HAP-1 (cell line): ENCODE results near the gene COX15.
"Not testable (repeated sequence)": the region's sequence is repeated elsewhere in the genome, so short reads cannot be mapped to it uniquely, and the experiment has no call there.

Experiments used
- DNase-seq, 2 experiments: peaks; one replicate each; pipeline ENCODE4 v3.0.0-alpha.2; 2016 to 2020; ENCODE audit warnings: low spot score in 2 of 2
- H3K27me3 ChIP-seq: fragments of 250-450 bp; sonication (Bioruptor Pico); 2 replicates; pipeline ENCODE4 v1.5.1; 2020; ENCODE audit warnings: low read depth, mild to moderate bottlenecking, moderate library complexity
- H3K36me3 ChIP-seq: fragments of 250-450 bp; sonication (Bioruptor Pico); replicated peaks from 2 replicates; pipeline ENCODE4 v1.5.1; 2020; ENCODE audit warnings: mild to moderate bottlenecking
- H3K4me1 ChIP-seq: fragments of 250-450 bp; sonication (Bioruptor Pico); 2 replicates; pipeline ENCODE4 v1.5.1; 2020; ENCODE audit warnings: mild to moderate bottlenecking
- H3K4me3 ChIP-seq: fragments of 250-450 bp; sonication (Bioruptor Pico); 2 replicates; pipeline ENCODE4 v1.5.1; 2020; ENCODE audit warnings: mild to moderate bottlenecking, moderate library complexity
- H3K9me3 ChIP-seq: fragments of 250-450 bp; sonication (Bioruptor Pico); 2 replicates; pipeline ENCODE4 v1.5.1; 2020; ENCODE audit warnings: mild to moderate bottlenecking, moderate library complexity
- in situ Hi-C: fragments of 300-500 bp; cut with MboI; formaldehyde crosslinking; loops from 3 replicates; pipeline ENCODE4 v1.14.3; 2020; ENCODE audit warnings: low sequenced_read_pairs, inconsistent platforms, mixed read lengths

Gene COX15

DNA sequence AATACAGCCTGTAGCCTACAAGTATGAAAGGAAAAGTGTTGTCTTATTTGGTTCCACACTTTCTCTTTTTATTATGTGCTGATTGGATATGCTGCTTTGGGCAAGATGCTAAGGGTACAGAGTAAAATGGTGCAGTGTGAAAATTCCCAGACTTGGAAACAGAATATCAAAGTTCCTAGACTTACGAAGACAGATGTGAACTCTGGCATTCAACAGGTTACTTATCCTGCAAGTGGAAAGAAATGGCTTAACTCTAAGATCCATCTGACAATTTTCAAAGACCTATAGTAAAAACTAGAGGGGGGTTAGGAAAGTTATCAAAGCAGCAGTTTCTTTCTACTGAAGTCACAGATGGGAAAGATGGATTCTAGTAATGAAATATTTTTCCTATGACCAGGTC, 24.2 kb upstream of the COX15 start:
- Histone ChIP-seq H3K4me3 (no peak overlapping the region), H3K27me3 (no peaks in the 10 kb centered on the region), H3K36me3 (peaks cover 34% of the 10 kb centered on the region), H3K4me1 (peaks cover 11% of the 10 kb centered on the region; the same call in 1 of the 2 replicates), H3K9me3 (no peaks in the 10 kb centered on the region)
- no peak for DNase-seq
- in situ Hi-C loops, result no loop called here

DNA sequence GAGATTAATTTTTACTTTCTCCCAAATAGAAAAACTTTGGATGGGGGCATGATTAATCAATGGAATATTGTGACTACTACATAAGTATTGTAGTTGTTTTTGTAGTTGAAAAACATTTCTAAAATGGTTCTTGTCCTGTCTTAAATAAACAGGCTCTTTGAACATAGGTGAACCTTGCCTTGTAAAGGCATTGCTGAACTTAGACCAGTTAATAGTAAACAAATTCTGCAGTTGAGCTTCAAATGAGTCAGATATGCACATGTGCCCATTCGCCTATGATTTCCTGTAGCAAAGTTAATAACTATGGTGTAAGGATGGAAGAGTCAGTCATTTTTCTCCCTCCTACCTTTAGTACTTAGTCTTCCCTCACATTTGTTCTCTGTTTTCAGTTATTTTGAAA, 22.7 kb upstream of the COX15 start:
- no peak for DNase-seq
- no peaks in the 10 kb centered on the region for H3K9me3 ChIP-seq
- no peak overlapping the region for H3K4me3 ChIP-seq
- peaks cover 35% of the 10 kb centered on the region for H3K36me3 ChIP-seq
- in situ Hi-C loops, result no loop called here
- H3K27me3 ChIP-seq, result no peaks in the 10 kb centered on the region
- peaks cover 11% of the 10 kb centered on the region; the same call in 1 of the 2 replicates for H3K4me1 ChIP-seq

DNA sequence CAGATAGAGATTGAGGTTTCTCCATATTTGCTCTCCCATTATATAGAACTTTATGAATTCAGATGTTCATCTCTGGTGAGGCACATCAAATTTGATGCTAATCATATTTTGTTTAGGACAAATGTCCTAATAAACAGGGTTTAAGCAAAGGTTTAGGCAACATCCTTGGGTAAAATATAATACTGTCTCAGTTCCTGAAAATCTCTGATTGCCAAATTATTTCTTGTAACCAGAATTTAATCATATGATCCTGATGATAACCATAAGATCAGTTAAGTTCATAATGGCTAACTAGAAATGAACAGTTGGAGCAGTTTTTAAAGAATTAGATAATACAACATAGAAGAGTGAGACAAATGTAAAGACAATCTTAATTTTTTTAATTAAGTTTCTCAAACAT, 18.7 kb upstream of the COX15 start:
- Histone ChIP-seq H3K4me3 (no peak overlapping the region), H3K9me3 (no peaks in the 10 kb centered on the region), H3K27me3 (no peaks in the 10 kb centered on the region), H3K4me1 (no peaks in the 10 kb centered on the region), H3K36me3 (peaks cover 57% of the 10 kb centered on the region)
- DNase-seq, result no peak
- in situ Hi-C loops, result no loop called here

DNA sequence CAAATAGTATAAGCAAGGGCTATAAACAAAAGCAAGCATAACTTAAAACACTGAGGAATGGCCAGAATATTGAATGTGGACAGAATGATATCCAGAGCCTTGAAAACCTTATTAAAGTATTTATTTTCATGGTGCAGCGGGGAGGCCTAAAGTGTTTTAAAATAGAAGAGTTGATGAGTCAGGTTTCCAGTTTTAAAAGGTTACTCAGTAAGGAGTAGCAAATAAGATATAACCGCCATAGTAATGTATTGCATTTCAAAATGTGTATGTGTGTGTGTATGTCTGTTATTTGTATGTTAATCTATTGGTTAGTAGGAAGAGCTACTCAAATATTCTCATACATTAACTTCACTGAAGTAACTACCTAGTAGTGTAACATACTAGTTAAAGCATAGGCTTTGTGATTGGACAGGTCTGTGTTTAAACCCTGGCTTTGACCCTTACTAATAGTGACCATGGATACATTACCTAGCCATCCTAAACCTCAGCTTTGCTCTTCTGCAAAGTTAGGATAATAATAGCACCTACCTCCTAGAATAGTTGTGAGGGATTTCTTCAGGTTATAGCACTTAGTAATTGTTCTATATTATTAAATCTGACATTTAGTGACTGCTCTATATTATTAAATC, 17.0 kb upstream of the COX15 start:
- in situ Hi-C loops, result no loop called here
- peaks cover 62% of the 10 kb centered on the region for H3K36me3 ChIP-seq

DNA sequence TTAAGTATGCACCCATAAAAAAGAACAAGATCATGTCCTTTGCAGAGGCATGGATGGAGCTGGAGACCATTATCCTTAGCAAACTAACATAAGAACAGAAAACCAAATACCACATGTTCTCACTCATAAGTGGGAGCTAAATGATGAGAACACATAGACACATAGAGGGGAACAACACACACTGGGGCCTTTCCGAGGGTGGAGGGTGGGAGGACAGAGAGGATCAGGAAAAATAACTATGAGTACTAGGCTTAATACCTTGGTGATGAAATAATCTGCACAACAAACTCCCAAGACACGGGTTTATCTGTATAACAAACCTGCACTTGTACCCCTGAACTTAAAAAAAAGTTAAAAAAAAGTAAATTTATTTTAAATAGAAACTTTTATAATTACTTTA, 14.2 kb upstream of the COX15 start:
- H3K27me3 ChIP-seq, in situ Hi-C loops, H3K9me3 ChIP-seq, DNase-seq, H3K4me3 ChIP-seq: not testable (repeated sequence)
- Histone ChIP-seq H3K36me3 (peaks cover 71% of the 10 kb centered on the region), H3K4me1 (peaks cover 16% of the 10 kb centered on the region)

More for the DNA sequence above, 17.0 kb upstream of the COX15 start:
- Histone ChIP-seq H3K4me3 (no peak overlapping the region), H3K9me3 (no peaks in the 10 kb centered on the region), H3K27me3 (no peaks in the 10 kb centered on the region), H3K4me1 (no peaks in the 10 kb centered on the region)
- DNase-seq, result no peak

DNA sequence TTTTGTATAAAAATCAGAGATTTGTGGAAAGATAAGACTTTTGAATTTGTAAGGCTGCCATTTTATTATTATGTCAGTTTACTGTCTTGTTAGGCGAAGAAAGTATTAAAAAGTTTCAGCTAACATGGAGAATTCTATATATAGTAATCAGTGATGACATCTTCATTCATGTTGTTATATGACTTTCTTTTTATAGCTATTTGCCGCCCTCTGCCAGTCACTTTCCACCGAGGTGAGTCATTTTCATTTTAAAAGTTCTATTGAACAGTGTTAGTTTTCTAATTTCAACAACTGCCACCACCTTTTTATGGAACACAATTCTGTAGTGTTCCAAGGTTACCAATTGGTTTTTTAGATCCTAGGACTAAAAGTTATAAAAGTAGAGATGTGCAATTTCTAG, 11.9 kb upstream of the COX15 start:
- Histone ChIP-seq H3K36me3 (peaks cover 85% of the 10 kb centered on the region), H3K9me3 (peaks cover 3% of the 10 kb centered on the region), H3K27me3 (no peaks in the 10 kb centered on the region), H3K4me1 (peaks cover 16% of the 10 kb centered on the region), H3K4me3 (no peak overlapping the region)
- in situ Hi-C loops, result no loop called here
- no peak for DNase-seq

DNA sequence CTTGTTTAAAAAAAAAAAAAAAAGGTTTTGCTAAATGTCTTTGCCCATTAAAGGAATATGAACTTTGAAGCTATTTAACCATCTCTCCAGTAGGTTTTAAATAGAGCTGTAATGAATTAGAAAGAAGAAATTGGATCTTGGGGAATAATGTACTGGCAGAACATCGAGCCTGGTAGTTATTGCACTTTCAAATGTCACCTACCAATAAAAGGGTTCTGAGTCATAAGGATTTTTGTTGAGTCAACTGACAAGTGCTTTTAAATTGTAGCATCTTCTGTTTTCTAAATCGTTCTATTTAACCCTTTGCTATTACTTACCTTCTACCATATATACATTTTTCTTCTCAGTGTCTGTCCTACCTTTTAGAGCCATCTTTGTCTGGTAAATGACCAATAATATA, 10.8 kb upstream of the COX15 start:
- peaks cover 16% of the 10 kb centered on the region for H3K4me1 ChIP-seq
- DNase-seq, result no peak
- H3K27me3 ChIP-seq, result no peaks in the 10 kb centered on the region
- H3K36me3 ChIP-seq, result peaks cover 82% of the 10 kb centered on the region
- in situ Hi-C loops, result no loop called here
- peaks cover 3% of the 10 kb centered on the region for H3K9me3 ChIP-seq
- no peak overlapping the region for H3K4me3 ChIP-seq

DNA sequence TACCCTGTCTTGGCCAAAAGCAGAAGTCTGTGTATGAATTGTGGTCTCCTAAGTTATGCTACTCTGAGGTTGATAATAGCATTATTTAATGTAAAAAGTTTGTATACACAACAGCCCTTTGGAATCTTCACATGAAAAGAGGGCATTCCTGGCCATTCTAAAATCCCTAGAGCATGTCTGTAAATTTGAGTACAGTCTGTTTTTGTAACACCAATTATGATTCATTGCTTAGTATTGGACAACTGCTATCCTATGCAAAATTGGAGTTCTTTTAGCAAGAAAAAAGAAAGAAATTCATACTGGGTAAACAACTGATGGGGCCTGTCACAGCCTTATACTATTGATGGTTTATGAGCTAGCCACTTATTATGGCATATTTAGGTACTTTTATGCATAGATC, 10.3 kb upstream of the COX15 start:
- DNase-seq, result peak in 1 of 2 experiments; percentile 38
- H3K9me3 ChIP-seq, result peaks cover 3% of the 10 kb centered on the region
- H3K4me3 ChIP-seq, result no peak overlapping the region
- H3K36me3 ChIP-seq, result peaks cover 82% of the 10 kb centered on the region
- peaks cover 16% of the 10 kb centered on the region for H3K4me1 ChIP-seq
- H3K27me3 ChIP-seq, result no peaks in the 10 kb centered on the region
- in situ Hi-C loops, result no loop called here

DNA sequence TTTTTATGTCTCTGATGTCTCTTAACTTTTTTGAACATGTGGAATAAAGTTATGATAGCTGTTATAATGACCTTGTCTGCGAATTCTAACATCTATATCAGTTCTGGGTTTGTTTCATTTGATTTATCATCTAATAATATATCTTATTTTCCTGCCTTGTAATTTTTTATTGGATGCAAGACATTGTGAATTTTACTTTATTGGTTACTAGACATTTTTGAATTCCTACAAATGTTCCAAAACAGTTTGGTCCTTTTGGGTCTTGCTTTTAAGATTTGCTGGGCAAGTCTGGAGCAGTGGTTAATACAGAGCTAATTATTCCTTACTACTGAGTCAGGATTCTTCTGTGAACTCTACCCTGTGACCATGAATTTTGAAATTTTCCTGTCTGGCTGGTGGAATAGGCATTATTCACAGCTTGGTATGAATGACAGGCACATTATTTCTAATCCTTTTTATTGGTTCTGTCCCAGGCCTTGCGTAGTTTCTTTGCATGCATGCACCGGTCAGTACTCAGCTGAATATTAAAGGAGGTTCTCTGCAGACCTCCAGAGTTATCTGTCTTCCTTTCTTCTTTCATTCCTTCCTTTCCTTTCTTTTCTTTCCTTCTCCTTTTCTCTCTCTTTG, 9.1 kb upstream of the COX15 start:
- DNase-seq, result no peak
- peaks cover 84% of the 10 kb centered on the region for H3K36me3 ChIP-seq
- no peaks in the 10 kb centered on the region for H3K27me3 ChIP-seq
- H3K4me3 ChIP-seq, result no peak overlapping the region
- H3K9me3 ChIP-seq, result peaks cover 3% of the 10 kb centered on the region
- in situ Hi-C loops, result no loop called here
- peaks cover 16% of the 10 kb centered on the region for H3K4me1 ChIP-seq

DNA sequence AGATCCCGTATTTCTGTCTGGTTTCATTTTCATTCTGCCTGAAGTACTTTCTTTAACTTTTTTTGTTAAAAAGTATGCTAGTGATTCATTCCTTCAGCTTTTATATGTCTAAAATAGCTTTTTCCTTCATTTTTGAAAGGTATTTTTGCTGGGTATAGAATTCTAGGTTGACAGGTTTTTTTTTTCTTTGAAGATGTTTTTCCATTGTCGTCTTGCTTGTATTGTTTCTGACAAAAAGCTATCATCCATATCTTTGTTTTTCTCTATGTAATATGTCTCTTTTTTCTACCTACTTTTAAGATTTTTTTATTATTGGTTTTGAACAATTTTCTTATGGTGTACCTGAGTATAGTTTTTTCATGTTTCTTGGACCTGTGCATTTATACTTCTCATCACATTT, 8.3 kb upstream of the COX15 start:
- H3K4me1 ChIP-seq, result peaks cover 16% of the 10 kb centered on the region
- in situ Hi-C loops, result no loop called here
- H3K9me3 ChIP-seq, result peaks cover 3% of the 10 kb centered on the region
- H3K36me3 ChIP-seq, result peaks cover 78% of the 10 kb centered on the region
- no peaks in the 10 kb centered on the region for H3K27me3 ChIP-seq
- DNase-seq, result no peak
- no peak overlapping the region for H3K4me3 ChIP-seq

DNA sequence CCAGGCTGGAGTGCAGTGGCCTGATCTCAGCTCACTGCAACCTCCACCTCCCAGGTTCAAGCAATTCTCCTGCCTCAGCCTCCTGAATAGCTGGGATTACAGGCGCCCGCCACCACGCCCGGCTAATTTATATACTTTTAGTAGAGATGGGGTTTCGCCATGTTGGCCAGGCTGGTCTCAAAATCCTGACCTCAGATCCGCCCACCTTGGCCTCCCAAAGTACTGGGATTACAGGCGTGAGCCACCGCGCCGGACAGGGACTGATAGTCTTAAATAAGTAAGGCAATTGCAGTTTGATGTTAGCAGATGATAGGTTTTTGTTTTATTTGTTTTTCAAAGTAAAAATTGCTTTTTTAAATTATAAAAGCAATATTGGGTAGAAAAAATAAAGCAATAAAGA, 2.2 kb upstream of the COX15 start:
- H3K36me3 ChIP-seq, result peaks cover 29% of the 10 kb centered on the region
- H3K4me1 ChIP-seq, H3K27me3 ChIP-seq, in situ Hi-C loops, H3K9me3 ChIP-seq, H3K4me3 ChIP-seq, DNase-seq: not testable (repeated sequence)

DNA sequence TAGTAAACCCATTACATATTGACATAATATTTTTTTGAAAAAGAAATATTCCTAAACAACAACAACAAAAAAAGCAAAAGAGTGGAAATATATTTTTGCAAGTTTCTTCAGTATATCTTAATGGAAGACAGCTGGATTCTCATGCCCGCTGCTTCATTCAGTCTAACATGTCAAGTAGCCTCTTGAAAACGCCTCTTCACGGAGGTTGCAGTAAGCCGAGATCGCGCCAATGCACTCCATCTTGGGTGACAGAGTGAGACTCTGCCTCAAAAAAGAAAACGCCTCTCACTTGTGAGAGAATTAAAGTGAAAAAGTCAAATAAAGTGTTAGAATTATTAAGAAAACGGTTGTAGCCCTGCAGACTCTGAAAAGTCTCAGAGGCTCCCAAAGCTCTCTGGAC, 1.4 kb upstream of the COX15 start:
- Histone ChIP-seq H3K4me3 (peak overlapping the region; percentile 66), H3K4me1 (peaks cover 4% of the 10 kb centered on the region; the same call in 1 of the 2 replicates), H3K9me3 (no peaks in the 10 kb centered on the region), H3K27me3 (no peaks in the 10 kb centered on the region), H3K36me3 (peaks cover 29% of the 10 kb centered on the region)
- in situ Hi-C loops, result no loop called here
- DNase-seq, result peak in 1 of 2 experiments; percentile 13

DNA sequence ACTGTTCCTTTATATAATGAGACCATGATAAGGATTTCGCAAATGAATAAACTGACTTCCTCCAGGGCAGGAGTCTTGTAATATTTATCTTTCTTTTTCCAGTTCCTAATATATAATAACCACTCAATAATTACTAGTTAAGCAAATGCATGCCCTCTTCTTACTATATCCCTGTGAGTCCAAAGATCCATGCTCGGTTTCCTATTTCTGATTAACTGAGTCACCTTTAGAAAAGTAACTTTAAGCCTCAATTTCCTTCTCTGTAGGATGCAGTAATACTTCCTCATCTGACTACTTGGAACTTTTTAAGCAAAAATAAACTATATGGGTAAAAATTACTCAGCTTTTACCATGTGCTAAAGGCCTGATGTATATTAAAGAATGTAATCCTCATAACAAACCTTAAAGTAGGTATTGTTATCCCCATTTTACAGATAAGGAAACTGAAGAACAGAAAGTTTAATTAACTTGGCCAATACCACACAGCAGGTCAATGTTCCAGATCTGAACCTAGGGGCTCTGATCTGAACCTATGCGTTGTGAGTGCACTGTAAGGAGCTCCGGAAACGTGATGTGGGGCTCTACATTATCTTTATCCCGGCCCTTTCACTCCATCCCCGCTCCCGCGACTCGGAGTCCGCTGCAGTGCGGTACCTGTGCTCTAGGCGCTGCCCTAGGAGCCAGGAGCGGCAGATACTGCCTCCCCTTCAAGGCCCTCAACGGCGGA, 458 bp downstream of the COX15 start:
- in situ Hi-C loops, result no loop called here
- H3K27me3 ChIP-seq, result no peaks in the 10 kb centered on the region
- H3K36me3 ChIP-seq, result peaks cover 29% of the 10 kb centered on the region
- peaks cover 4% of the 10 kb centered on the region; the same call in 1 of the 2 replicates for H3K4me1 ChIP-seq
- DNase-seq, result no peak
- H3K9me3 ChIP-seq, result no peaks in the 10 kb centered on the region
- H3K4me3 ChIP-seq, result peak overlapping the region; percentile 66

DNA sequence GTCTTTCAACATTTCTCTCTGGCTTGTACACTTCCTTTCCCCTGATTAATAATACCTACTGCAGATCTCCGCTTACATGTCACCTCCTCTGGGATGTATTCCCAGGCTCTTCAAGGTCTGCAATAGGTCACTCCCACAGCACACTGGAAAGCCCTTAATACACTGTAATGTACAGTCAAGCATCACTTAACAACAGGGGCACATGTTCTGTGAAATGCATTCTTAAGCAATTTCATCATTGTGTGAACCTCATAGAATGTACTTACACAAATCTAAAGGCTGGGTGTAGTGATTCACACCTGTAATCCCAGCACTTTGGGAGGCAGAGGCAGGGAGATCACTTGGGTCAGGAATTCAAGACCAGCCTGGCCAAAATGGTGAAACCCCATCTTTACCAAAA, 1.9 kb downstream of the COX15 start:
- H3K9me3 ChIP-seq, result no peaks in the 10 kb centered on the region
- H3K36me3 ChIP-seq, result peaks cover 37% of the 10 kb centered on the region
- no peak for DNase-seq
- H3K4me1 ChIP-seq, result peaks cover 4% of the 10 kb centered on the region; the same call in 1 of the 2 replicates
- H3K27me3 ChIP-seq, result no peaks in the 10 kb centered on the region
- in situ Hi-C loops, result no loop called here
- H3K4me3 ChIP-seq, result no peak overlapping the region
